PC-9 (cell line): ENCODE results near the gene TMEM92. TPM values are rescaled to one million over a fixed set of nuclear protein-coding genes. Genes with fewer than 3 reads are reported as not detected.

Source experiments
- BruUV-seq: library from RNA; stranded (reverse); fragments of 400-500 nt; replicated peaks from 2 replicates; lab custom pipeline; 2021; lab: Mats Ljungman, UMichigan
- CTCF ChIA-PET: fragments of 300-600 bp; sonication (Branson Sonifier 250); formaldehyde crosslinking; loops from one replicate; lab custom pipeline; 2022; ENCODE audit warnings: antibody characterized with exemption; lab: Charles Lee
- POLR2A ChIA-PET: fragments of 300-600 bp; sonication (Branson Sonifier 250); formaldehyde crosslinking; loops from one replicate; lab custom pipeline; 2022; ENCODE audit warnings: antibody characterized with exemption; ENCODE audit not compliant: unreplicated experiment; lab: Charles Lee
- DNase-seq, 2 experiments: peaks; one replicate each; pipeline versions ENCODE4 v3.0.0 to v3.0.0-alpha.2; 2015 to 2022; ENCODE audit warnings: mixed read lengths in 1 of 2
- H2AFZ ChIP-seq: fragments of 200-600 bp; sonication (generic); 2 replicates; pipeline ENCODE4 v1.8.1; 2017; ENCODE audit warnings: antibody characterized with exemption
- H3F3A ChIP-seq: fragments of 200-600 bp; sonication (generic); 2 replicates; pipeline ENCODE4 v1.8.1; 2017; ENCODE audit warnings: antibody characterized with exemption, mild to moderate bottlenecking, low read depth; ENCODE audit not compliant: insufficient read depth
- H3K27ac ChIP-seq: fragments of 200-600 bp; sonication (generic); 2 replicates; pipeline ENCODE4 v1.6.1; 2016; ENCODE audit warnings: mixed run types
- H3K27me3 ChIP-seq: fragments of 200-600 bp; sonication (generic); 2 replicates; pipeline ENCODE4 v1.6.1; 2016; ENCODE audit warnings: low read depth, mixed run types; ENCODE audit not compliant: insufficient read depth
- H3K36me3 ChIP-seq: fragments of 200-600 bp; sonication (generic); 2 replicates; pipeline ENCODE4 v1.6.1; 2016; ENCODE audit warnings: low read depth, mixed run types
- H3K4me1 ChIP-seq: fragments of 200-600 bp; sonication (generic); replicated peaks from 2 replicates; pipeline ENCODE4 v1.6.1; 2016; ENCODE audit warnings: mixed run types; ENCODE audit not compliant: insufficient read depth
- H3K4me2 ChIP-seq: fragments of 200-600 bp; sonication (generic); 2 replicates; pipeline ENCODE4 v1.6.1; 2017; ENCODE audit warnings: mixed run types
- H3K4me3 ChIP-seq: fragments of 200-600 bp; sonication (generic); 2 replicates; pipeline ENCODE4 v1.6.1; 2016; ENCODE audit warnings: mixed run types
- H3K79me2 ChIP-seq: fragments of 200-600 bp; sonication (generic); 2 replicates; pipeline ENCODE4 v1.6.1; 2017; ENCODE audit warnings: low read depth, mixed run types
- H3K9me2 ChIP-seq: fragments of 200-600 bp; sonication (generic); 2 replicates; pipeline ENCODE4 v1.8.1; 2017; ENCODE audit warnings: mild to moderate bottlenecking; ENCODE audit not compliant: insufficient read depth
- H3K9me3 ChIP-seq: fragments of 200-600 bp; sonication (generic); 2 replicates; pipeline ENCODE4 v1.8.1; 2016; ENCODE audit warnings: low read depth; ENCODE audit not compliant: insufficient read depth
- H4K20me1 ChIP-seq: fragments of 200-600 bp; sonication (generic); 2 replicates; pipeline ENCODE4 v1.8.1; 2017; ENCODE audit not compliant: insufficient read depth
- CTCF ChIP-seq: fragments of 200-600 bp; sonication (generic); conservative IDR thresholded peaks from 2 replicates; pipeline ENCODE4 v1.6.1; 2017; ENCODE audit warnings: mixed run types, antibody characterized with exemption, mild to moderate bottlenecking, moderate library complexity
- EZH2 ChIP-seq: fragments of 200-600 bp; sonication (generic); IDR thresholded peaks from 2 replicates; pipeline ENCODE4 v1.8.0; 2017; ENCODE audit warnings: antibody characterized with exemption, low read depth
- intact Hi-C: fragments of 100-400 bp; cut with micrococcal nuclease; formaldehyde crosslinking; loops from one replicate; pipeline ENCODE4 v1.10.0; 2022; ENCODE audit not compliant: unreplicated experiment
- total RNA-seq: library from RNA; stranded (reverse); gene quantifications from 2 replicates; pipeline ENCODE4 v1.2.3, GENCODE V29; 2021

TMEM92 gene
- total RNA-seq, 1 experiment from 2014 or later, result 16.6 TPM

GRCh38 chr17:50240851-50241250 is 33.4 kb upstream of the TMEM92 start:
- no peaks in the 10 kb centered on the region for H4K20me1 ChIP-seq
- DNase-seq, result no peak
- no peak overlapping the region for H3K27ac ChIP-seq
- H2AFZ ChIP-seq, result no peak overlapping the region
- intact Hi-C loops, result no loop called here
- H3K4me2 ChIP-seq, result no peak overlapping the region
- no peaks in the 10 kb centered on the region for H3K9me2 ChIP-seq
- no peaks in the 10 kb centered on the region for H3F3A ChIP-seq
- ChIA-PET POLR2A (no interaction called here), CTCF (interaction anchor here (0.6 kb wide), 1 partner anchor 235 kb away, joined by 7 read pairs; no protein-coding TSS in a partner anchor)
- no peaks in the 10 kb centered on the region for H3K9me3 ChIP-seq
- TF ChIP-seq EZH2, result no peak
- TF ChIP-seq CTCF, result no peak
- H3K36me3 ChIP-seq, result no peaks in the 10 kb centered on the region
- H3K79me2 ChIP-seq, result no peaks in the 10 kb centered on the region
- no TSS peak for BruUV-seq
- peaks cover 13% of the 10 kb centered on the region for H3K27me3 ChIP-seq
- H3K4me1 ChIP-seq, result no peaks in the 10 kb centered on the region
- no peak overlapping the region for H3K4me3 ChIP-seq

- Histone ChIP-seq H4K20me1 (no peaks in the 10 kb centered on the region), H3K4me1 (no peaks in the 10 kb centered on the region), H3K4me3 (no peak overlapping the region), H3K9me3 (no peaks in the 10 kb centered on the region), H3K79me2 (no peaks in the 10 kb centered on the region), H3K36me3 (no peaks in the 10 kb centered on the region), H3K27me3 (peaks cover 10% of the 10 kb centered on the region), H3K4me2 (no peak overlapping the region), H3F3A (no peaks in the 10 kb centered on the region), H3K9me2 (no peaks in the 10 kb centered on the region), H3K27ac (no peak overlapping the region), H2AFZ (no peak overlapping the region)
- BruUV-seq, result no TSS peak
- CTCF ChIA-PET, result interaction anchor here (0.7 kb wide), 1 partner anchor 26 kb away, joined by 3 read pairs; no protein-coding TSS in a partner anchor
- POLR2A ChIA-PET, result no interaction called here
- peak in 1 of 2 experiments; percentile 20 for DNase-seq
- TF ChIP-seq CTCF (no peak), EZH2 (no peak)
- intact Hi-C loops, result no loop called here
Measured at GRCh38 chr17:50241431-50241830, 32.8 kb upstream of the TMEM92 start.

- ChIA-PET CTCF (interaction anchor here (0.6 kb wide), 1 partner anchor 34 kb away, joined by 20 read pairs; no protein-coding TSS in a partner anchor), POLR2A (no interaction called here)
- no peak overlapping the region for H2AFZ ChIP-seq
- H3K4me1 ChIP-seq, result no peaks in the 10 kb centered on the region
- no peaks in the 10 kb centered on the region for H3K36me3 ChIP-seq
- no peak for TF ChIP-seq CTCF
- no peak for TF ChIP-seq EZH2
- no peak overlapping the region for H3K4me3 ChIP-seq
- no peaks in the 10 kb centered on the region for H3K79me2 ChIP-seq
- no peaks in the 10 kb centered on the region for H4K20me1 ChIP-seq
- no peak for DNase-seq
- H3K27me3 ChIP-seq, result no peaks in the 10 kb centered on the region
- no peaks in the 10 kb centered on the region for H3F3A ChIP-seq
- no peaks in the 10 kb centered on the region for H3K9me2 ChIP-seq
- no TSS peak for BruUV-seq
- H3K9me3 ChIP-seq, result peaks cover 11% of the 10 kb centered on the region
- H3K27ac ChIP-seq, result no peak overlapping the region
- intact Hi-C loops, result no loop called here
- no peak overlapping the region for H3K4me2 ChIP-seq
Measured at GRCh38 chr17:50244771-50245170, 29.5 kb upstream of the TMEM92 start.
